Suprapubic skin (tissue), 4 donors: ENCODE data around the gene STK24.

ENCODE experiments used
- CTCF ChIP-seq, 2 donors: fragments of 200-600 bp in 1 of 2; fragments of 450-650 bp in 1 of 2; sonication (generic) in 1 of 2; IDR thresholded peaks; one replicate each; pipeline ENCODE4 v1.5.1; 2016 to 2019; ENCODE audit warnings: antibody characterized with exemption in 2 of 2, mild to moderate bottlenecking in 1 of 2, moderate library complexity in 1 of 2
- EP300 ChIP-seq: sonication (generic); formaldehyde crosslinking; IDR thresholded peaks from one replicate; pipeline ENCODE4 v1.6.1; 2017; ENCODE audit warnings: antibody characterized with exemption
- POLR2A ChIP-seq, 2 donors: fragments of 450-650 bp; IDR thresholded peaks; one replicate each; pipeline ENCODE4 v1.6.1; 2017; ENCODE audit warnings: antibody characterized with exemption in 2 of 2, mild to moderate bottlenecking in 2 of 2, moderate library complexity in 2 of 2
- POLR2AphosphoS5 ChIP-seq, 3 donors: sonication (generic); formaldehyde crosslinking; IDR thresholded peaks; one replicate each; pipeline ENCODE4 v1.6.1; 2017; ENCODE audit warnings: antibody characterized with exemption in 3 of 3

GRCh38 chr13:98396071-98396710 lies 180.7 kb downstream of the STK24 start:
- TF ChIP-seq POLR2AphosphoS5 (IDR thresholded peaks at IDR 0.05) (no peak), CTCF (IDR thresholded peaks at IDR 0.05) (no peak), POLR2A (IDR thresholded peaks at IDR 0.05) (no peak), EP300 (no peak)
